H1 (cell line): Measurements from ENCODE around the gene TAX1BP3. TPM values are rescaled to one million over a fixed set of nuclear protein-coding genes. Genes with fewer than 3 reads are reported as not detected.

Experiments used
- CTCF ChIA-PET: fragments of 300-600 bp; sonication (Branson Sonifier 250); formaldehyde crosslinking; loops from one replicate; lab custom pipeline; 2021; ENCODE audit not compliant: partially characterized antibody; lab: Charles Lee
- POLR2A ChIA-PET: fragments of 300-600 bp; sonication (Branson Sonifier 250); formaldehyde crosslinking; loops from one replicate; lab custom pipeline; 2021; ENCODE audit warnings: inconsistent platforms; ENCODE audit not compliant: partially characterized antibody; lab: Charles Lee
- DNase-seq, 2 experiments: peaks; one replicate each; pipeline versions ENCODE4 v3.0.0 to v3.0.0-alpha.2; 2010 to 2022; ENCODE audit warnings: low spot score in 2 of 2, low read depth in 1 of 2, mixed read lengths in 1 of 2
- FAIRE-seq: peaks from 2 replicates; lab custom pipeline; 2011; peaks lifted over from hg19 to GRCh38; lab: Jason Lieb, UNC
- H2AFZ ChIP-seq: 2 replicates; pipeline ENCODE4 v1.8.1; 2012; ENCODE audit warnings: low read length, inconsistent platforms
- H2AK5ac ChIP-seq: 2 replicates; pipeline ENCODE4 v1.6.1; 2013; ENCODE audit warnings: low read depth, low read length
- H2BK120ac ChIP-seq: replicated peaks from 2 replicates; pipeline ENCODE3; 2013; ENCODE audit warnings: low read depth, low read length, inconsistent platforms
- H2BK12ac ChIP-seq: 2 replicates; pipeline ENCODE4 v1.6.1; 2013; ENCODE audit warnings: low read depth, low read length
- H2BK15ac ChIP-seq: 2 replicates; pipeline ENCODE4 v1.6.1; 2013; ENCODE audit warnings: low read length
- H2BK20ac ChIP-seq: 2 replicates; pipeline ENCODE4 v1.6.1; 2013; ENCODE audit warnings: low read length
- H2BK5ac ChIP-seq: 2 replicates; pipeline ENCODE4 v1.6.1; 2013; ENCODE audit warnings: low read depth, low read length
- H3K14ac ChIP-seq: 2 replicates; pipeline ENCODE4 v1.6.1; 2013; ENCODE audit warnings: inconsistent platforms; ENCODE audit not compliant: insufficient read length
- H3K18ac ChIP-seq: 2 replicates; pipeline ENCODE4 v1.6.1; 2013; ENCODE audit warnings: low read length; ENCODE audit errors: extremely low read depth
- H3K23ac ChIP-seq: 2 replicates; pipeline ENCODE4 v1.6.1; 2013; ENCODE audit warnings: inconsistent platforms; ENCODE audit not compliant: insufficient read length
- H3K23me2 ChIP-seq: 2 replicates; pipeline ENCODE4 v1.6.1; 2013; ENCODE audit warnings: low read depth, low read length
- H3K27ac ChIP-seq: 2 replicates; pipeline ENCODE4 v1.6.1; 2011; ENCODE audit warnings: low read depth, low read length, inconsistent platforms
- H3K27me3 ChIP-seq, 4 experiments: replicated peaks in 1 of 4; 1 replicate in 1 of 4; 2 replicates in 3 of 4; pipeline versions ENCODE4 v1.6.1 to v1.8.1; 2011 to 2013; ENCODE audit warnings: low read length in 3 of 4, mild to moderate bottlenecking in 3 of 4, inconsistent platforms in 2 of 4, mixed read lengths in 2 of 4, moderate library complexity in 1 of 4; ENCODE audit not compliant: control insufficient read depth in 3 of 4, insufficient read depth in 3 of 4; ENCODE audit errors: extremely low read depth in 1 of 4
- H3K36me3 ChIP-seq, 4 experiments: 2 replicates each; pipeline versions ENCODE4 v1.6.1 to v1.8.1; 2011 to 2013; ENCODE audit warnings: mild to moderate bottlenecking in 4 of 4, low read length in 3 of 4, moderate library complexity in 2 of 4, control low read depth in 1 of 4, inconsistent platforms in 1 of 4; ENCODE audit not compliant: insufficient read depth in 4 of 4, control insufficient read depth in 2 of 4
- H3K4ac ChIP-seq: replicated peaks from 2 replicates; pipeline ENCODE3; 2013; ENCODE audit warnings: low read length, low read depth, mixed read lengths, inconsistent platforms; ENCODE audit not compliant: insufficient read length
- H3K4me1 ChIP-seq, 4 experiments: replicated peaks in 1 of 4; 1 replicate in 1 of 4; 2 replicates in 3 of 4; pipeline versions ENCODE4 v1.6.1 to v1.8.1; 2011 to 2013; ENCODE audit warnings: low read length in 3 of 4, inconsistent platforms in 2 of 4, mixed read lengths in 1 of 4; ENCODE audit not compliant: insufficient read depth in 4 of 4, control insufficient read depth in 3 of 4
- H3K4me2 ChIP-seq, 2 experiments: 2 replicates each; pipeline versions ENCODE4 v1.6.1 to v1.8.1; 2011 to 2013; ENCODE audit warnings: low read depth in 2 of 2, low read length in 2 of 2, control low read depth in 1 of 2, inconsistent platforms in 1 of 2, mild to moderate bottlenecking in 1 of 2; ENCODE audit not compliant: insufficient read depth in 1 of 2
- H3K4me3 ChIP-seq, 4 experiments: fragments of 200-600, 300-600 bp in 1 of 4; sonication (generic), shearing (Covaris generic), sonication (Bioruptor Twin) in 1 of 4; 2 replicates each; pipeline versions ENCODE4 v1.5.1 to v1.8.1; 2011 to 2016; ENCODE audit warnings: low read length in 4 of 4, low read depth in 3 of 4, control low read depth in 2 of 4, inconsistent platforms in 2 of 4, mild to moderate bottlenecking in 2 of 4, mixed read lengths in 1 of 4, moderate library complexity in 1 of 4; ENCODE audit not compliant: insufficient read depth in 2 of 4; ENCODE audit errors: extremely low read depth in 1 of 4
- H3K56ac ChIP-seq: replicated peaks from 2 replicates; pipeline ENCODE3; 2013; ENCODE audit warnings: low read depth, mild to moderate bottlenecking, mixed read lengths, low read length, inconsistent platforms; ENCODE audit not compliant: insufficient read length
- H3K79me1 ChIP-seq: 2 replicates; pipeline ENCODE4 v1.6.1; 2013; ENCODE audit warnings: low read depth, low read length, control low read depth
- H3K79me2 ChIP-seq, 2 experiments: 2 replicates each; pipeline versions ENCODE4 v1.6.1 to v1.8.1; 2012 to 2013; ENCODE audit warnings: low read length in 2 of 2, mild to moderate bottlenecking in 2 of 2, inconsistent platforms in 1 of 2; ENCODE audit not compliant: insufficient read depth in 2 of 2, control insufficient read depth in 1 of 2
- H3K9ac ChIP-seq, 4 experiments: replicated peaks in 1 of 4; 1 replicate in 1 of 4; 2 replicates in 3 of 4; pipeline versions ENCODE4 v1.6.1 to v1.8.1; 2011 to 2013; ENCODE audit warnings: low read depth in 3 of 4, low read length in 3 of 4, control low read depth in 2 of 4, mild to moderate bottlenecking in 2 of 4, moderate library complexity in 2 of 4, inconsistent platforms in 1 of 4; ENCODE audit errors: extremely low read depth in 1 of 4
- H3K9me3 ChIP-seq, 2 experiments: 2 replicates each; pipeline versions ENCODE4 v1.6.1 to v1.8.1; 2012 to 2013; ENCODE audit warnings: mild to moderate bottlenecking in 2 of 2, moderate library complexity in 2 of 2, control low read depth in 1 of 2, inconsistent platforms in 1 of 2, low read depth in 1 of 2, low read length in 1 of 2, mixed read lengths in 1 of 2; ENCODE audit not compliant: insufficient read depth in 2 of 2
- H4K20me1 ChIP-seq, 2 experiments: replicated peaks in 1 of 2; 2 replicates each; pipeline versions ENCODE3 to v1.8.1; 2011 to 2013; ENCODE audit warnings: inconsistent platforms in 2 of 2, low read length in 2 of 2, mild to moderate bottlenecking in 1 of 2; ENCODE audit not compliant: insufficient read depth in 2 of 2, control insufficient read depth in 1 of 2
- H4K5ac ChIP-seq: 2 replicates; pipeline ENCODE4 v1.6.1; 2013; ENCODE audit warnings: low read length, low read depth, mixed read lengths, inconsistent platforms; ENCODE audit not compliant: insufficient read length
- H4K8ac ChIP-seq: 2 replicates; pipeline ENCODE4 v1.8.0; 2013; ENCODE audit warnings: mild to moderate bottlenecking, moderate library complexity, low read length, inconsistent platforms; ENCODE audit not compliant: insufficient read depth; ENCODE audit errors: extremely low read depth
- H4K91ac ChIP-seq: replicated peaks from 2 replicates; pipeline ENCODE3; 2013; ENCODE audit warnings: low read length, mixed read lengths, inconsistent platforms; ENCODE audit not compliant: insufficient read length
- KDM4A ChIP-seq: IDR thresholded peaks from one replicate; pipeline ENCODE4 v1.7.1; 2012; ENCODE audit warnings: low read depth, mild to moderate bottlenecking, moderate library complexity, low read length, inconsistent platforms; ENCODE audit not compliant: severe bottlenecking
- PHF8 ChIP-seq: fragments of 200-600 bp; sonication (generic); conservative IDR thresholded peaks from 2 replicates; pipeline ENCODE4 v1.7.1; 2012; ENCODE audit warnings: low read depth, mild to moderate bottlenecking, inconsistent platforms, low read length, moderate library complexity
- SAP30 ChIP-seq: fragments of 300-600 bp; sonication (generic); IDR thresholded peaks from 2 replicates; pipeline ENCODE4 v1.7.1; 2012; ENCODE audit warnings: low read length, moderate library complexity, mild to moderate bottlenecking, inconsistent platforms; ENCODE audit not compliant: insufficient read depth, insufficient replicate concordance
- TEAD4 ChIP-seq: IDR thresholded peaks from 2 replicates; pipeline ENCODE4 v1.6.1; 2012; ENCODE audit warnings: low read depth, low read length, inconsistent platforms, mixed read lengths
- WGBS, 2 experiments: shearing (Covaris generic) in 1 of 2; methylation state at CpG; one replicate each; pipeline versions ENCODE4 v1.1.6 to v1.1.7; 2013 to 2015; ENCODE audit warnings: low lambda C conversion rate in 2 of 2, mixed read lengths in 2 of 2, inconsistent platforms in 1 of 2, low coverage in 1 of 2, missing lambda C conversion rate in 1 of 2; ENCODE audit not compliant: insufficient replicate concordance in 2 of 2, insufficient coverage in 1 of 2, insufficient read length in 1 of 2; ENCODE audit errors: extremely low coverage in 1 of 2, missing lambda C conversion rate in 1 of 2; 5-methylcytosine and 5-hydroxymethylcytosine counted together
- polyA plus RNA-seq, 7 experiments: library from polyadenylated mRNA; depleted of rRNA in 3 of 7; stranded (reverse) in 5 of 7; unstranded in 2 of 7; fragments of >200 nt in 5 of 7; fragments of 200-250 nt in 2 of 7; gene quantifications; 1 replicate in 5 of 7; 2 replicates in 1 of 7; 4 replicates in 1 of 7; pipeline versions ENCODE4 v1.2.1 to v1.2.3, GENCODE V29; 2011 to 2013; ENCODE audit warnings: missing spikeins in 2 of 7, mixed read lengths in 2 of 7
- total RNA-seq: library from RNA; stranded (reverse); fragmentation: NEBNext Ultra II Directional; extraction: Animal tissue kit (Norgen Biotek cat#: 25700); gene quantifications from 2 replicates; pipeline ENCODE4 v1.2.1, GENCODE V29; 2021

The TAX1BP3 gene
- total and polyA plus RNA-seq, 2 of the 8 experiments (the other 6 are each of a cell fraction or from before 2014, with no cell fraction given), result 65.3 to 81.8 TPM

- FAIRE-seq (no peak), DNase-seq (peak in 1 of 2 experiments; percentile 79)
- ChIA-PET POLR2A (interaction anchor here (0.7 to 12.7 kb wide), 13 partner anchors 8 to 631 kb away, joined by 3 to 194 read pairs (median 4); partner anchors contain the start of genes CTNS, HASPIN, P2RX5 and SHPK), CTCF (interaction anchor here (0.8 to 2.0 kb wide), 6 partner anchors 11 to 66 kb away, joined by 3 to 8 read pairs (median 6); no protein-coding TSS in a partner anchor)
- Histone ChIP-seq H3K36me3 (no peaks in the 10 kb centered on the region; a peak in 1 of 8 replicates), H3K56ac (peak overlapping the region; percentile 65), H3K9ac (peak overlapping the region; percentile 71 to 84 (median 79)), H3K18ac (peak overlapping the region; percentile 60), H3K79me1 (peaks cover 12% of the 10 kb centered on the region), H3K4me1 (peaks cover 3 to 7% (median 5%) of the 10 kb centered on the region in 4 experiments), H2AK5ac (no peak overlapping the region), H2BK5ac (peak overlapping the region; percentile 81; the same call in 1 of the 2 replicates), H3K23ac (no peak overlapping the region), H3K4me3 (peak overlapping the region; percentile 63 to 80 (median 76)), H3K4ac (peak overlapping the region; percentile 4), H3K23me2 (peaks cover 12% of the 10 kb centered on the region; the same call in 1 of the 2 replicates), H3K4me2 (peak overlapping the region; percentile 93 to 97), H2BK120ac (no peak overlapping the region), H3K14ac (no peak overlapping the region), H3K27ac (peak overlapping the region; percentile 82), H4K5ac (peak overlapping the region; percentile 81), H3K79me2 (peaks cover 3 to 28% of the 10 kb centered on the region in 2 experiments; a peak in 3 of 4 replicates), H2BK20ac (no peak overlapping the region), H4K91ac (peak overlapping the region; percentile 80), H2AFZ (no peak overlapping the region), H3K9me3 (no peaks in the 10 kb centered on the region), H2BK15ac (peak overlapping the region; percentile 72), H4K8ac (peak overlapping the region; percentile 84), H3K27me3 (no peaks in the 10 kb centered on the region), H4K20me1 (peaks cover 0 to 10% of the 10 kb centered on the region in 2 experiments), H2BK12ac (0 out of 2 replicates have a peak overlapping the region, but pooled peaks have one; percentile 27)
- WGBS, 2 experiments, result 17% methylated on average over 36 of the region's 39 CpGs; no CpG with 5 or more reads in 1 of the 2 experiments
- TF ChIP-seq PHF8 (0 out of 2 replicates have a peak, but pooled peaks have one; percentile 28), SAP30 (no peak), KDM4A (peak; percentile 21), TEAD4 (peak; percentile 55; the same call in 1 of the 2 replicates)
These were observed 756 bp downstream of the TAX1BP3 start for GRCh38 chr17:3667366-3668278.
